ENCODE data around the gene HADHA.

HADHA gene

GRCh38 chr2:26193578-26194231 lies 50.7 kb downstream of the HADHA start:
- no peak for DNase-seq (ENCODE audit: low read depth in 1 of 2, low spot score in 1 of 2)
- no peaks in the 10 kb centered on the region for H3K27me3 ChIP-seq (ENCODE audit: insufficient read depth, poor library complexity, severe bottlenecking)
- TF ChIP-seq CTCF (IDR thresholded peaks at IDR 0.05; ENCODE audit: insufficient read depth, low read length) (no peak), REST (IDR thresholded peaks at IDR 0.05; ENCODE audit: insufficient replicate concordance, low read depth) (no peak), POLR2AphosphoS5 (IDR thresholded peaks at IDR 0.05; ENCODE audit: low read depth) (no peak), GABPA (IDR thresholded peaks at IDR 0.05; ENCODE audit: low read depth) (no peak), SPI1 (IDR thresholded peaks at IDR 0.05; ENCODE audit: borderline replicate concordance, low read depth) (no peak)
- no peak overlapping the region for H3K4me3 ChIP-seq (replicated peaks; ENCODE audit: insufficient read depth, low read length)
- no peak overlapping the region for H3K27ac ChIP-seq (replicated peaks)

GRCh38 chr2:26191316-26192159 lies 52.9 kb downstream of the HADHA start:
- H3K27me3 ChIP-seq (ENCODE audit: insufficient read depth, poor library complexity, severe bottlenecking) = no peaks in the 10 kb centered on the region
- DNase-seq (ENCODE audit: low read depth in 1 of 2, low spot score in 1 of 2) = no peak
- no peak overlapping the region for H3K27ac ChIP-seq (replicated peaks)
- TF ChIP-seq SPI1 (IDR thresholded peaks at IDR 0.05; ENCODE audit: borderline replicate concordance, low read depth) (no peak), REST (IDR thresholded peaks at IDR 0.05; ENCODE audit: insufficient replicate concordance, low read depth) (no peak)
- no peak overlapping the region for H3K4me3 ChIP-seq (replicated peaks; ENCODE audit: insufficient read depth, low read length)

DNA sequence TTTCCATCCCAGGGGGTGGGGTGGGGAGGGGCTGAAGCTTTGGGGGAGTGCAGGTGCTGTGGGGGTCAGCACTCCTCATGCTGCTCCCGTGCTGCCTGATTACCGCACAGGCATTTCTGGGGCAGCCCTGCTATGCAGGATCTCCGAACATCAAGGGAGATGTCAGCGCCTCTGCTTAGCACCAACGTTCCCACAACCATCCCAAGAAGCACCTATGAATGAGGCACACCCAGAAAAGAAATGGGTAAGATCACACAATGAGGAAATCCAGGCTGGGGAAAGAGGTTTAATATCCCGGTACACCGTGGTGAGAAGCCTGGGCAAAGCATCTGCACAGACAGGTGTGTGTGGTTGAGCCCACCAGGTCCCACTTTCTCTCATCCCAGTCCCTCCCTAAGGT lies 54.1 kb downstream of the HADHA start:
- H3K4me3 ChIP-seq (replicated peaks; ENCODE audit: insufficient read depth, low read length) = no peak overlapping the region
- DNase-seq (ENCODE audit: low read depth in 1 of 2, low spot score in 1 of 2) = no peak
- no peak overlapping the region for H3K27ac ChIP-seq (replicated peaks)
- TF ChIP-seq SPI1 (IDR thresholded peaks at IDR 0.05; ENCODE audit: borderline replicate concordance, low read depth) (no peak), REST (IDR thresholded peaks at IDR 0.05; ENCODE audit: insufficient replicate concordance, low read depth) (no peak), GABPA (IDR thresholded peaks at IDR 0.05; ENCODE audit: low read depth) (no peak), POLR2AphosphoS5 (IDR thresholded peaks at IDR 0.05; ENCODE audit: low read depth) (no peak), CTCF (IDR thresholded peaks at IDR 0.05; ENCODE audit: insufficient read depth, low read length) (no peak)
- no peaks in the 10 kb centered on the region for H3K27me3 ChIP-seq (ENCODE audit: insufficient read depth, poor library complexity, severe bottlenecking)

Data from HL-60 (cell line).